GM21717 (cell line): ENCODE measurements around the gene CENPB.

Source experiments
- ATAC-seq: cut with Tn5 transposase; IDR thresholded peaks from one replicate; pipeline ENCODE4 v1.9.1; 2021; ENCODE audit warnings: mild to moderate bottlenecking, moderate library complexity; ENCODE audit not compliant: unreplicated experiment

Gene CENPB

GRCh38 chr20:3751305-3751674 lies 35.2 kb downstream of the CENPB start:
- ATAC-seq, result no peak

GRCh38 chr20:3749689-3750531 lies 36.6 kb downstream of the CENPB start:
- no peak for ATAC-seq

GRCh38 chr20:3749087-3749688 lies 37.4 kb downstream of the CENPB start:
- no peak for ATAC-seq

GRCh38 chr20:3748073-3748472 lies 38.5 kb downstream of the CENPB start:
- no peak for ATAC-seq

- no peak for ATAC-seq
These were observed 39.1 kb downstream of the CENPB start for GRCh38 chr20:3747471-3747870.

- no peak for ATAC-seq
These were observed 40.8 kb downstream of the CENPB start for GRCh38 chr20:3745686-3746173.

GRCh38 chr20:3744806-3745685 lies 41.5 kb downstream of the CENPB start:
- no peak for ATAC-seq

GRCh38 chr20:3744037-3744436 lies 42.5 kb downstream of the CENPB start:
- ATAC-seq, result no peak

GRCh38 chr20:3743251-3743650 lies 43.3 kb downstream of the CENPB start:
- no peak for ATAC-seq

GRCh38 chr20:3741836-3742458 lies 44.6 kb downstream of the CENPB start:
- ATAC-seq, result no peak

- ATAC-seq, result no peak
These were observed 45.8 kb downstream of the CENPB start for GRCh38 chr20:3740615-3741301.

- no peak for ATAC-seq
These were observed 46.6 kb downstream of the CENPB start for GRCh38 chr20:3739926-3740451.

GRCh38 chr20:3739054-3739925 lies 47.2 kb downstream of the CENPB start:
- ATAC-seq, result no peak

GRCh38 chr20:3738111-3739053 lies 48.2 kb downstream of the CENPB start:
- ATAC-seq, result no peak

- no peak for ATAC-seq
These were observed 50.8 kb downstream of the CENPB start for GRCh38 chr20:3735768-3736167.

GRCh38 chr20:3734111-3734843 lies 52.3 kb downstream of the CENPB start:
- ATAC-seq, result no peak
